PC-9 (cell line): ENCODE results near the gene MIGA2. TPM values are rescaled to one million over a fixed set of nuclear protein-coding genes. Genes with fewer than 3 reads are reported as not detected.

Experiments used
- Bru-seq: library from RNA; stranded (reverse); fragments of 400-500 nt; gene quantifications from one replicate; lab custom pipeline; 2021; lab: Mats Ljungman, UMichigan
- BruChase-seq, 2 experiments: library from RNA; stranded (reverse); fragments of 400-500 nt; gene quantifications; one replicate each; lab custom pipeline; 2021; lab: Mats Ljungman, UMichigan
- BruUV-seq: library from RNA; stranded (reverse); fragments of 400-500 nt; replicated peaks from 2 replicates; lab custom pipeline; 2021; lab: Mats Ljungman, UMichigan
- CTCF ChIA-PET: fragments of 300-600 bp; sonication (Branson Sonifier 250); formaldehyde crosslinking; loops from one replicate; lab custom pipeline; 2022; ENCODE audit warnings: antibody characterized with exemption; lab: Charles Lee
- POLR2A ChIA-PET: fragments of 300-600 bp; sonication (Branson Sonifier 250); formaldehyde crosslinking; loops from one replicate; lab custom pipeline; 2022; ENCODE audit warnings: antibody characterized with exemption; ENCODE audit not compliant: unreplicated experiment; lab: Charles Lee
- DNase-seq, 2 experiments: peaks; one replicate each; pipeline versions ENCODE4 v3.0.0 to v3.0.0-alpha.2; 2015 to 2022; ENCODE audit warnings: mixed read lengths in 1 of 2
- H2AFZ ChIP-seq: fragments of 200-600 bp; sonication (generic); 2 replicates; pipeline ENCODE4 v1.8.1; 2017; ENCODE audit warnings: antibody characterized with exemption
- H3F3A ChIP-seq: fragments of 200-600 bp; sonication (generic); 2 replicates; pipeline ENCODE4 v1.8.1; 2017; ENCODE audit warnings: antibody characterized with exemption, mild to moderate bottlenecking, low read depth; ENCODE audit not compliant: insufficient read depth
- H3K27ac ChIP-seq: fragments of 200-600 bp; sonication (generic); 2 replicates; pipeline ENCODE4 v1.6.1; 2016; ENCODE audit warnings: mixed run types
- H3K27me3 ChIP-seq: fragments of 200-600 bp; sonication (generic); 2 replicates; pipeline ENCODE4 v1.6.1; 2016; ENCODE audit warnings: low read depth, mixed run types; ENCODE audit not compliant: insufficient read depth
- H3K36me3 ChIP-seq: fragments of 200-600 bp; sonication (generic); 2 replicates; pipeline ENCODE4 v1.6.1; 2016; ENCODE audit warnings: low read depth, mixed run types
- H3K4me1 ChIP-seq: fragments of 200-600 bp; sonication (generic); replicated peaks from 2 replicates; pipeline ENCODE4 v1.6.1; 2016; ENCODE audit warnings: mixed run types; ENCODE audit not compliant: insufficient read depth
- H3K4me2 ChIP-seq: fragments of 200-600 bp; sonication (generic); 2 replicates; pipeline ENCODE4 v1.6.1; 2017; ENCODE audit warnings: mixed run types
- H3K4me3 ChIP-seq: fragments of 200-600 bp; sonication (generic); 2 replicates; pipeline ENCODE4 v1.6.1; 2016; ENCODE audit warnings: mixed run types
- H3K79me2 ChIP-seq: fragments of 200-600 bp; sonication (generic); 2 replicates; pipeline ENCODE4 v1.6.1; 2017; ENCODE audit warnings: low read depth, mixed run types
- H3K9me2 ChIP-seq: fragments of 200-600 bp; sonication (generic); 2 replicates; pipeline ENCODE4 v1.8.1; 2017; ENCODE audit warnings: mild to moderate bottlenecking; ENCODE audit not compliant: insufficient read depth
- H3K9me3 ChIP-seq: fragments of 200-600 bp; sonication (generic); 2 replicates; pipeline ENCODE4 v1.8.1; 2016; ENCODE audit warnings: low read depth; ENCODE audit not compliant: insufficient read depth
- H4K20me1 ChIP-seq: fragments of 200-600 bp; sonication (generic); 2 replicates; pipeline ENCODE4 v1.8.1; 2017; ENCODE audit not compliant: insufficient read depth
- EZH2 ChIP-seq: fragments of 200-600 bp; sonication (generic); IDR thresholded peaks from 2 replicates; pipeline ENCODE4 v1.8.0; 2017; ENCODE audit warnings: antibody characterized with exemption, low read depth
- intact Hi-C: fragments of 100-400 bp; cut with micrococcal nuclease; formaldehyde crosslinking; loops from one replicate; pipeline ENCODE4 v1.10.0; 2022; ENCODE audit not compliant: unreplicated experiment
- long read RNA-seq: library from polyadenylated mRNA; stranded (forward); transcript quantifications from one replicate; pipeline ENCODE4 v2.0.0, GENCODE V29; 2022
- total RNA-seq: library from RNA; stranded (reverse); gene quantifications from 2 replicates; pipeline ENCODE4 v1.2.3, GENCODE V29; 2021
- TF ChIP-seq, protein P1 (sequence below): fragments of 200-600 bp; sonication (generic); conservative IDR thresholded peaks from 2 replicates; pipeline ENCODE4 v1.6.1; 2017; ENCODE audit warnings: mixed run types, antibody characterized with exemption, mild to moderate bottlenecking, moderate library complexity

The MIGA2 gene, protein sequence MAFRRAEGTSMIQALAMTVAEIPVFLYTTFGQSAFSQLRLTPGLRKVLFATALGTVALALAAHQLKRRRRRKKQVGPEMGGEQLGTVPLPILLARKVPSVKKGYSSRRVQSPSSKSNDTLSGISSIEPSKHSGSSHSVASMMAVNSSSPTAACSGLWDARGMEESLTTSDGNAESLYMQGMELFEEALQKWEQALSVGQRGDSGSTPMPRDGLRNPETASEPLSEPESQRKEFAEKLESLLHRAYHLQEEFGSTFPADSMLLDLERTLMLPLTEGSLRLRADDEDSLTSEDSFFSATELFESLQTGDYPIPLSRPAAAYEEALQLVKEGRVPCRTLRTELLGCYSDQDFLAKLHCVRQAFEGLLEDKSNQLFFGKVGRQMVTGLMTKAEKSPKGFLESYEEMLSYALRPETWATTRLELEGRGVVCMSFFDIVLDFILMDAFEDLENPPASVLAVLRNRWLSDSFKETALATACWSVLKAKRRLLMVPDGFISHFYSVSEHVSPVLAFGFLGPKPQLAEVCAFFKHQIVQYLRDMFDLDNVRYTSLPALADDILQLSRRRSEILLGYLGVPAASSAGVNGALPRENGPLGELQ
- total RNA-seq (40.7 and 48.2 TPM in 2 replicates), Bru-seq, nascent RNA (percentile 55 among the genes with signal in this experiment), BruChase-seq, experiment 1, labeled RNA remaining after a 2-hour chase (percentile 60 among the genes with signal in this experiment), BruChase-seq, experiment 2, labeled RNA remaining after a 6-hour chase (percentile 68 among the genes with signal in this experiment)
- long read RNA-seq, partial matches to known transcripts = 14 of 48 reads
- long read RNA-seq, other reads (novel, unspliced or antisense) = 31 of 48 reads

DNA sequence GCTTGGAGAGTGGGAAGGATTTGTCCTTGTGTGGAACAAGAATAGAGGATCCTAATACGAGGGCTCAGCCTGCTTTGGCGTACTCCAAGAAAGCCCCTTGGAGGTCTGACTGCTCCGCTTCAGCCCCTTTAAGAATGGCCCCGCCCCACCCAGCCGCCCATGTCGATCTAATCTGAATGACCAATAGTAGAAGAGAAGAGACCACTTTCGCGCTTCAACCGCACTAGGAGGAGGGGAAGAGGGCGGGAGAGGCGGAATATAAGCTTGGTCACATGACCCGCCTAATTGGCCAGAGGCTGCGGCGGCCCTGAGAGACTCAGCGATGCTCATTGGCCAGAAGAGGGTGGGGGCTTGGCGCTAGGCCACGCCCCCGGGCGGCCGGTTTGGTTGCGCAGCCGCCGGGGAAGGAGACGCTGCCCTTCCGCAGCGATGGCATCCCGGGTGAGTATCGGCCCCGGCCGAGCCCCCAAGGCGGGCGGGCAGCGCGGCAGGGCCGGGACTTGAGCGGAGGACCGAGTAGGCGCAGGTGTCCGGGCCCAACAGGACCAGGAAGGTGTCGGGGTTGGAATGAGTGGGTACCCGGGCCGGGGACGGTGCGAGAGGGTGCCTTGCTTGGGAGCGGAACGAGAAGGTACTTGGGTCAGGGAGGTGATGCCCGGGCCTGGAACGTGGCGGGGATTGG lies at the start of gene MIGA2:
Gene MIGA2, plus strand, starts transcription at position 386 of the 682 bp plus-strand sequence. CDS start 3,969 bp downstream, outside the sequence.
- Histone ChIP-seq H3K9me2 (no peaks in the 10 kb centered on the region), H3K9me3 (no peaks in the 10 kb centered on the region), H4K20me1 (no peaks in the 10 kb centered on the region), H3K4me3 (peak within 1 kb of the TSS; percentile 86), H3K36me3 (no peaks in the 10 kb centered on the region), H2AFZ (peak within 1 kb of the TSS; percentile 88), H3K79me2 (peaks cover 28% of the 10 kb centered on the region), H3K4me2 (peak within 1 kb of the TSS; percentile 80), H3F3A (peaks cover 14% of the 10 kb centered on the region; the same call in 1 of the 2 replicates), H3K27ac (peak within 1 kb of the TSS; percentile 32; the same call in 1 of the 2 replicates), H3K27me3 (no peaks in the 10 kb centered on the region), H3K4me1 (peaks cover 19% of the 10 kb centered on the region)
- ChIA-PET CTCF (no interaction called here), POLR2A (interaction anchor here (0.5 to 1.0 kb wide), 6 partner anchors 8 to 1640 kb away, joined by 3 to 6 read pairs (median 4); partner anchors contain the start of gene SPOUT1)
- BruUV-seq = no TSS peak
- DNase-seq = peak; percentile 98
- intact Hi-C loops = loop anchor here (1.0 kb wide), 1 partner anchor 45 kb away; the partner anchor contains the start of gene DOLPP1
- no peak for TF ChIP-seq EZH2
- TF ChIP-seq, protein P1, sequence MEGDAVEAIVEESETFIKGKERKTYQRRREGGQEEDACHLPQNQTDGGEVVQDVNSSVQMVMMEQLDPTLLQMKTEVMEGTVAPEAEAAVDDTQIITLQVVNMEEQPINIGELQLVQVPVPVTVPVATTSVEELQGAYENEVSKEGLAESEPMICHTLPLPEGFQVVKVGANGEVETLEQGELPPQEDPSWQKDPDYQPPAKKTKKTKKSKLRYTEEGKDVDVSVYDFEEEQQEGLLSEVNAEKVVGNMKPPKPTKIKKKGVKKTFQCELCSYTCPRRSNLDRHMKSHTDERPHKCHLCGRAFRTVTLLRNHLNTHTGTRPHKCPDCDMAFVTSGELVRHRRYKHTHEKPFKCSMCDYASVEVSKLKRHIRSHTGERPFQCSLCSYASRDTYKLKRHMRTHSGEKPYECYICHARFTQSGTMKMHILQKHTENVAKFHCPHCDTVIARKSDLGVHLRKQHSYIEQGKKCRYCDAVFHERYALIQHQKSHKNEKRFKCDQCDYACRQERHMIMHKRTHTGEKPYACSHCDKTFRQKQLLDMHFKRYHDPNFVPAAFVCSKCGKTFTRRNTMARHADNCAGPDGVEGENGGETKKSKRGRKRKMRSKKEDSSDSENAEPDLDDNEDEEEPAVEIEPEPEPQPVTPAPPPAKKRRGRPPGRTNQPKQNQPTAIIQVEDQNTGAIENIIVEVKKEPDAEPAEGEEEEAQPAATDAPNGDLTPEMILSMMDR = no peak

DNA sequence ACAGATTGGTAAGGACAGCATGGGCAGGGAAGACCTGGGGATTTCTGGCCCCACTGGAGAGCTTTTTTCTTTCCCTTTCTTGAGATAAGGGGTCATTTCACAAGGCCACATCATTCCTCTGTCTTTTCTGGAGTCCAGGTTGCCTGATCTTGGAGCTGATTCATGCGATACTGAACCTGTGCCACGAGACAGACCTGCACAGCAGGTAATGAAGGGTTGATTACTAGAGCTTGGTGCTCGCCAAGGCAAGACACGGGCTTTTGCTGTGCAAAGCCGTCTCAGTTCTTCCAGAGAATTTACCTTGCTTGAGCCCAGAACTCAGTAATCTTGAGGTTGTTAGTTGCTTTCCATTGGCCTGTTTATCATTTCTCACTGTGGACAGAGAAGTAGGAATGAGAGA lies 49.8 kb upstream of the MIGA2 start:
- Histone ChIP-seq H3K4me2 (no peak overlapping the region), H3K4me3 (no peak overlapping the region), H3F3A (no peaks in the 10 kb centered on the region; the same call in 1 of the 2 replicates), H3K4me1 (no peaks in the 10 kb centered on the region), H3K79me2 (no peaks in the 10 kb centered on the region), H3K27me3 (no peaks in the 10 kb centered on the region), H3K36me3 (peaks cover 35% of the 10 kb centered on the region), H3K9me3 (no peaks in the 10 kb centered on the region), H3K27ac (no peak overlapping the region), H2AFZ (no peak overlapping the region), H3K9me2 (no peaks in the 10 kb centered on the region), H4K20me1 (no peaks in the 10 kb centered on the region)
- TF ChIP-seq, protein P1 = no peak
- no peak for TF ChIP-seq EZH2
- no peak for DNase-seq
- ChIA-PET CTCF (no interaction called here), POLR2A (interaction anchor here (0.5 kb wide), 1 partner anchor 563 kb away, joined by 3 read pairs; no protein-coding TSS in a partner anchor)
- no TSS peak for BruUV-seq
- intact Hi-C loops = no loop called here
